Measurements from ENCODE around the gene CELA2B. TPM values are rescaled to one million over a fixed set of nuclear protein-coding genes. Genes with fewer than 3 reads are reported as not detected.

CELA2B gene
- total RNA-seq, 2 donors from 2014 or later, result not detected

Other genes with a start within 250 kb of the CELA2B start
- gene FHAD1, start 228.9 kb upstream of the CELA2B start, total RNA-seq, result under 1 TPM in 1 of 2 donors, not detected in 1; 0.49 TPM
- 10 to 100 TPM; 30.3 to 45.7 TPM for gene EFHD2, start 66.2 kb upstream of the CELA2B start, total RNA-seq
- gene CTRC, start 37.7 kb upstream of the CELA2B start, total RNA-seq, result 1 to 10 TPM in 1 of 2 donors, not detected in 1; 1.1 TPM
- gene CELA2A, start 19.4 kb upstream of the CELA2B start, total RNA-seq, result not detected
- 10 to 100 TPM; 13.4 to 16.3 TPM for gene CASP9, start 48.1 kb downstream of the CELA2B start, total RNA-seq
- 10 to 100 TPM; 14.3 to 17.5 TPM for gene DNAJC16, start 50.7 kb downstream of the CELA2B start, total RNA-seq
- 1 to 10 TPM; 7.8 to 8.5 TPM for gene AGMAT, start 108.9 kb downstream of the CELA2B start, total RNA-seq
- gene DDI2, start 141.4 kb downstream of the CELA2B start, total RNA-seq, result 10 to 100 TPM; 30.6 to 34.3 TPM
- gene PLEKHM2, start 208.2 kb downstream of the CELA2B start, total RNA-seq, result 10 to 100 TPM; 79.7 to 82.7 TPM